Measurements from ENCODE around the gene CNOT8.
"Not testable (repeated sequence)": the region's sequence is repeated elsewhere in the genome, so short reads cannot be mapped to it uniquely, and the experiment has no call there.

CNOT8 gene

DNA sequence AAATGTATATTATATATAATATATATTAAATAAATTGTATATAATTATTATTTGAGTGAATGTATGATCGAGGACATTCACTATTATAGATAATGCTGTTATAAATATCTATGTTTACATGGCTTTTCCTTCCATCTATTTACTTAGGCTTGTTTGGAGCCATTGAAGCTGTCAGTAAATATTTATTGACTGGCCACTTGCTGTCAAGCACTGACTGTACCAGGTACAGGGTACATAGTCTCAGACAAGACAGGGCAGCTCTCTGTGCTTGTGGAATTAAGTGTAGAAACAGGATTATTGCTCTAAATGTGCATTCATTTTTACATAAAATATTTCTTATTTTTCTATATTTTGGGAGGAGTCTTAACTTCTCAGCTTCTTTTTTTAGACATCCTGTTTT, 24.4 kb upstream of the CNOT8 start:
- DNase-seq, result no peak

DNA sequence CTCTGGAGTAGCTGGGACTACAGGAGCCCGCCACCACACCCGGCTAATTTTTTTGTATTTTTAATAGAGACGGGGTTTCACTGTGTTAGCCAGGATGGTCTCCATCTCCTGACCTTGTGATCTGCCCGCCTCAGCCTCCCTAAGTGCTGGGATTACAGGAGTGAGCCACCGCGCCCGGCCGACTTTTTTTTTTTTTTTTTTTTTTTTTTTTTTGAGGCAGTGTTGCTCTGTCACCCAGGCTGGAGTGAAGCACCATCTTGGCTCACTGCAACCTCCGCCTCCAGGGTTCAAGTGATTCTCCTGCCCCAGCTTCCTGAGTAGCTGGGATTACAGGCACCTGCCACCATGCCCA, 22.8 kb upstream of the CNOT8 start:
- not testable (repeated sequence) for DNase-seq

DNA sequence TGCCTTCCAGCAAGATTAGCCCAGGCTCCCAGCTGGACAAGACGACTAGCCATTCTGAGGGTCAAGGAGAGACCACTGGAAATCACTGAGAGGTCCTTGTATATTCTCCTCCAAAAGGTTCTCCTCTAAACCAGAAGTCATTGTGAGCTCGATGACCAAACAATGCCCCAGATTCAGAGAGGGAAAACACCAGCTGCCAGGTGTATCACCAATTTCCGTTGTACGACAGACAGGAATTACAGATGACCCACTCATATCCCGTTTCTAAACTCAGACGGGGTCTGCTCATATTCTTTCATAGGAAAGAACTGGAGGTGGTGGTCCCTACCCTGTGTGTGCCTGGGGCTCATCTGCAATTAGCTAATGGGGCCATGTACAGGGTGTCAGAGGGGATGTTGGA, 22.2 kb upstream of the CNOT8 start:
- DNase-seq, result no peak

DNA sequence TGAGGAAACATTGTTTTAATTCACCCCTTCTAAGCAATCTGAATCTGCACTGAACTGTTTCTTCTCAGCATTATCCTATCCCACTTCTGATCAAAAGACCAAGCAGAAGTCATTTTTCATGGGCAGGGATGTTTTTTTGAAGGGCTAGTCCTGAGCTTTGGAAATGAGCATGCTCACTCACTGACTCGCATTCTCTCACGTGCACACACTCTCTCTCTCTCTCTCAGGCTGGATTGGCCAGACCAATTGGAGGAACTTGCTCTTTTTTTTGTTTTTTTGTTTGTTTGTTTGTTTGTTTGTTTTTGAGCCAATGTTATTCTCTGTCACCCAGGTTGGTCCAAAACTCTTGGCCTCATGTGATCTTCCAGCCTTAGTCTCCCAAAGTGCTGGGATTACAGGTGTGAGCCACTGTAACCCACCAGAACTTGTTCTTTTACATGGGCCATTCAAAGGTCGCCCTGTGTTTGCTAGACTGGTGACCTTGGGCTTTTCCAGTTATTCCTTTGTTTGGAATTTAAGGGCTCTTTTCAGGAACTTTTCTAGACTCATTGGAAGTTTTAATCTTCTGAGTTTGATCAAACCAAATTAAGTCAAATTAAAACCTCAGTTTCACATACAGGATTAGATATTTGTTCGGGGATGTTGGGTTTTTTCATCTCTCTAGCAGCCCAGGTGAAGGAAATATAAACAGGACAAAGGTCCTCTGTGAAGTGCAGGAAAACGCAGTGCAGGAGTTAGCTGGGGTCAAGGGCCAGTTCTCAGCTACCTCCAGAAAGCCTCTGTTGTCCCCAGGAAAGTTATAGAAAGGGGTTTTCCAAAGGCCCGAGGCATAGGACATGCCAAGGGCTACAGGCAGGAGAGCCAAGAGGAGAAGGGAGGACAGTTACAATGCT, 21.2 kb upstream of the CNOT8 start:
- DNase-seq, result no peak

DNA sequence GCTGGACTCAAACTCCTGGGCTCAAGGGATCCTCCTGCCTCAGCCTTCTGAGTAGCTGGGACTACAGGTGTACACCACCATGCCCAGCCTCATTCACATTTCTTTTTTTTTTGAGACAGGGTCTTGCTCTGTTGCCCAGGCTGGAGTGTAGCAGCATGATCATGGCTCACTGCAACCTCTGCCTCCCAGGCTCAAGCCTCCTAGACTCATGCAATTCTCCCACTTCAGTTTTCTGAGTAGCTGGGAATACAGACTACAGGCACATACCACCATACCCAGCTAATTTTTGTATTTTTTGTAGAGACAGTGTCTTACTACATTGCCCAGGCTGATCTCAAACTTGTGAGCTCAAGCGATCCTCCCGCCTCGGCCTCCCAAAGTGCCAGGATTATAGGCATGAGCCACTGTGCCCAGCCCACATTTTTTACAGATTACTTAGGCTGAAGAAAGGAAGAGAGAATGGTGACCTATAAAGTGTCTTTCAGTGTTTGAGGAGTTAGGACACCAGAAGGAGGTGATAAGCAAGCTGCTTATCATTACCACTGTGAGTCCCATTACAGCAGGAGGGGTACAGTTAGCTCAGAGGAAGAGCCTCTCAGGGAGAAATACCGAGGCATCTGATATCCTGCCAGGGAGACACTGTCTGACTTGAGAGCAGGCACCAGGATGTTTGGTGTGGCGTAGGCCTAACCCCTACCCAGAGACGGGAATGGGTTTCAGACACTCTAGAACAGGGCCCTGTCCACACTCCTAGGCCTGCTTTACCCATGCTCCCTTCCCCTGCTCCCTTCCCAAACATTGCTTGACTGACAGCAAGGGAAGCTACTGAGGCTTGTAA, 17.8 kb upstream of the CNOT8 start:
- no peak for DNase-seq

DNA sequence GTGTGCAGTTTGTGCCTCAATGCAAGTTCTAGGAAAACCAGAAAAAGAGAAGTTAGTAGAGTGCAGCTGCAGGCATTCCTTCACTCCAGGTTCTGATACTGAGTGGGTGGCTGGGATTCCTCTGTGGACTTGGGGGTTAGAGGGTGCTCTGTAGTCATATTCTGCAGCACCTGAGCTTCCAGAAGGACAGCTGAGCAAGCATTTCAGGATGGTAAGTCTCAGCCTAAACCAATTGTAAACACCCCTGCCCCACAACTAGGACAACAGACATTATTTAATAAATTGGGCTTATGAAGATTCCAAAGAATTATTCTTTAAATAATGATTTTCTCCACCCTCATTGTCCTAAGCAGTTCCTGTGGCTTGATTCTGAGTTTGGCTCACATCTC, 17.2 kb upstream of the CNOT8 start:
- DNase-seq, result no peak

DNA sequence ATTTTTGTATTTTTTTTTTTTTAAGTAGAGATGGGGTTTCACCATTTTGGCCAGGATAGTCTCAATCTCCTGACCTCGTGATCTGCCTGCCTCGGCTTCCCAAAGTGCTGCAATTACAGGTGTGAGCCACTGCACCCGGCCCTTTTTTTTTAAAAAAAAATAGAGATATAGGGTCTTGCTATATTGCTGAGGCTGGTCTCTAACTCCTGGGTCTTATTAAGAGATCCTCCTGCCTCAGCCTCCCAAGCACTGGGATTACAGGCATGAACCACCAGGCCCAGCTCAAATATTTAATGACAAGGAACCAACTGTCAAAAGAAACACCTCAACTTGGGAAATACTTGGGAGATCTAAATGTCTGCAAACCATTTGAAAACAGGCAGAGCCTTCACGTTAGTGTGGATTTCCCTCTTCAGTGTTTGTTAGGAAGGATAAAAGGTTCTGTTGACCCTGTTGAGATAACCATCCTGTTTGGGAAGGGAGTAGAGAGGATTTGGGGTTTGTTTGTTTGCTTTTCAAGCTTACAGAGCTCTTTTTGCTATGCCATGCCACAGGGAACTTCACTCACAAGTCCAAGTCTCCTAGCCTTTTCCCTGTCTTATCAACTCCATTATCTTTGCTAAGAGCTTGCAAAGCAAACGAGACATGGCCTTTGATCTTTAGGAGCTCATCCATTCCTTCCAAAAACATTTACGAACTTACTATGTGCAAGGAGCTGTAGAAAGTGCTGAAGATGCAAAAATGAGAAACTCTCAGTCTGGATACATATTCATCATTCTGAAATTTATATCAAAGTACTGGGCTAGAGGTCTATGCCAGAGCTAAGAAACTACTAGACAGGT, 15.5 kb upstream of the CNOT8 start:
- DNase-seq, result no peak

DNA sequence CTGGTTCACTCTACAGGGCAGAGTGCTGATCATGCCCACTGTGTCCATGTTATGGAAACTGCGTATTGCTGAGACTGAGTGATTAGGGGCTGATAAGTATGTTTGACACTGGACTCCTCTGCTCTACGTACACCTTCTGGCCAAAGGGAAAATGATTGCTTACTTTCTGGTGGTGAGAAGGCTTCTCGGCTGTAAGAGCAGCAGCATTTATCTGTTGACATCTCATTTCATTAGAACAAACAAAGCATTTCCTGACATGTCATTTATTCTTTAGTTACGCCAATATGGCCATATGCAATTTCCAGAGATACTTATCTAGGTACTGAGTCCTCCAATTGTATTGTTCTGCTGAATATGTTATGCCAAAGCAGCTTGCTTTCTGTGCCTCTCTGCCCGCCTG, 13.6 kb upstream of the CNOT8 start:
- no peak for DNase-seq

DNA sequence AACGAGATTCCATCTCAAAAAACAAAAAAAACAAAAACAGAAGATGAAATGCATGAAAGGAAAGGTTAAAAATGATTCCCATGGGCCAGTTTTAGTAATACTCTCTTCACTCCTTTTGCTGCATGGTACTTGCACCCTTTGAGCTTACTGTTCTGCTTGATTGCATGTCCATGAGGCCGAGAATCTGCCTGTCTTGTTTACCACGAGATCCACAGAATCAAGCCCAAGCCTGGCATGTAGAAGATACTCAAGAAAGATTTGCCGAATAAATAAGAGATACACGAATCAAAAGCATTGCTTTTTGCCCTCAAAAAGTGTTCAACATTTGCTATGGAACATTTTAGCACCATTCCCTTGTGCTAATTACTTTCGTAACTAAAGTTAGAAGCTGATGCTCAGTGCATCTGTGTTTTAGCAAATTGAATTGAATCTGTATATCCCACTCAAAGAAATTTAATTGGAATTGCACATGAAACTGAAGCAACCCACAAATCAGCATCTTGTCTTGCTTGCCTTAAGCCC, 9.1 kb upstream of the CNOT8 start:
- DNase-seq, result peak in 8 of 56 donors; percentile 2 to 34 (median 10)

DNA sequence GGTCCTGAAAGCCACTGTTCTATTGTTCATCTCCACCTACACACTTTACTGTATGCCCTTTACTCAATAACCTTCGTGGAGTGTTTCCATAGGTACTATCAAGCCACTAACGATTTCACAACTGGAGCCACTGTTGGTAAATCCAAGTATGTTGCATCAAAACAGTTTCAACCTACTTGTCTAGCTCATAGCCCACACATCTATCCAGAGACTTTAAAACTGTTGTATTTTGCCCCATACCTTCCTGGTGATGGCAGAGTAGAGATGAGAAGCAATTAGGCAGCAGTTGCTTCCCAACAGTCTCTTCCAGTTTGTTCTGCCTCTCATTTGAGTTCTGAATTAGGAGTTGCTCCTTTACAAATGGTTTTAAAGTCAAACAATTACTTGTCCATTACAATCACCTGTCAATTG, 8.6 kb upstream of the CNOT8 start:
- peak in 4 of 56 donors; percentile 6 to 44 (median 24) for DNase-seq

DNA sequence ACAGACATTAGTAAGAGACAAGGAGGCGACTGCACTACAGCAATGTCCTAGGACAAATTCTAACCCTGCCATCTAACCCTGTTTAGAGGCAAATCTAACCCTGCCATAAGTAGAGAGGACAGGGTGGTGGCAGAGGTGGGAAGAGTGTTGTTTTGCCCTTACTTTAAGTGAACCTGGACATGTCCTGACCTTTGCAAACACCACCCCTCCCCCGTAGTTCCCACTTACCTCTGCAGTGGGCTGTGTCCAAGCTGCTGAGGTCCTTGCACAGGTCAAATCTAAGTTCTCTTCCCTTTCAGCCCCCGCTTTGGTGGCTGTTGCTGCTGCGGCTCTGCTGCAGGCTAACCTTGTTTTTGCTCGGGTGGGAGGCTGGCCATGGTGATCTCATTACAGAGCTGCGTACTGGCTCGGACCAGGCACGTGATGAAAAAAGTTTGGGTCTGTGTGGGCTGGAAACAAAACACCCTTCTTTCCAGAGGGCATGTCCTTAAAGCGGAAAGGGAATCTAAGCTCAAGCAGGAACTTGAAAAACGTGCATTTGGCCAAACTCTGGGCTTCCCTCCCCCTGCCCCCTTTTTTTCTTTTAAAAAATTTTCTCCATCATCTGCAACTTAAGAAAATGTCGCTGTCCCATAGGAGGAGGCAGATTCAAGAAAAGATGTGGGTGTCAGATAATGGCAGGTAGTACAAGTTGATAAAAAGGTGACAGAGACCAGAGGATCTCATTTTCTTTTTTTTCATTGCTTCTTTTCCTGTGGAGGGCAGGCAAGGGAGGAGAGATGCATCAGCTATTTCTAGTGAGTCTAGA, 8.0 kb upstream of the CNOT8 start, which contains the start of gene FAXDC2:
Gene FAXDC2 (minus strand): TSS at position 349 of the 808 bp plus-strand sequence. CDS start 12,425 bp downstream, outside the sequence.
- DNase-seq, result peak in 55 of 56 donors; percentile 11 to 87 (median 69)

DNA sequence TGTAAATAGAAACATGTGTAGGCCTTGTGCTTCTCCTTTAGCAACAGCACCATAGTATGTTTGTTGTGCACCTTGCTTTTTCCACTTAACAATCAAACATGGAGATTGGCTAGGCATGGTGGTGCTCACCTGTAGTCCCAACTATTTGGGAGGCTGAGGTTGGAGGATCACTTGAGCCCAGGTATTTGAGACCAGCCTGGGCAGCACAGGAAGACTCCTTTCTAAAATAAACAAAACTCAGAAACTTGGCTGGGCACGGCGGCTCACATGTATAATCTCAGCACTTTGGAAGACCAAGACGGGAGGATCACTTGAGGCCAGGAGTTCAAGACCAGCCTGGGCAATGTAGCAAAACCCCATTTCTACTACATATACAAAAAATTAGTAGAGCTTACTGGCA, 7.1 kb upstream of the CNOT8 start:
- no peak for DNase-seq

DNA sequence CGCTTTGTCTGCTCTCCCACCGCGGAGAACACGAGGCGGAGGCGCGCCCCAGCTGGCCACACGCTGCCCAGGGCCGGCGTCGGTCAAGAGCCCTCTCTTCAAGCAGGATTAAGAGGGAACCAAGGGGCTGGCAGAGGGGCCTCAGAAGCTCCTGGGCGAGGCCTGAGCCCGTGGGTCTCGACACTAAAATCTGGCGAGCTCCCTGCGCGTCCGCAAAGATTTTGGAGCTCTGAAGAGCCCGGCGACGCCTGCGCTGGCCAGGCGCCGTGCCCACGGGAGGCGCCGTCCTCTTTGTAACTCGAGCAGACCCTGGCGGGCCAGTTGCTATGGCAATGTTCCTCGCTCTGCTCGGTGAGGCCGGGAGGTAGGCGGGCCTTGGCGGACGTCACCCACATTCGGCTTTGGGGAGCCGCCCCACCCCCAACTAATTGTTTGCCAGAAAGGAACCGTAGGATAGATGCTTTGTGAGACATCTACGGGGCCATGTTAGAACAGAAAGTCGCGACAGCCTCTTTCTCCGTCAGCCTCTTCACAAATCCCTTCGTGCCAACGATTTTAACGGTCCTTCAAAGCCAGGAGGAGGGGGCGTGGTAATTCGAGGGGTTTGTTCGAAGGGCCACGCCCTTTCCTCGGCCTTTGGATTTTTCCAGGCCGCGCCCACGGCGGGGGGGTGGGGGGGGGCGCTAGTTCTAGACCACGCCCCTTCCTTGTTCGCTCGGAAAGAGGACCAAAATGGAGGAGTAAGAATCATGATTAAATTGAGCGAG, 714 bp upstream of the CNOT8 start:
- DNase-seq, result peak; percentile 74 to 100 (median 93)

DNA sequence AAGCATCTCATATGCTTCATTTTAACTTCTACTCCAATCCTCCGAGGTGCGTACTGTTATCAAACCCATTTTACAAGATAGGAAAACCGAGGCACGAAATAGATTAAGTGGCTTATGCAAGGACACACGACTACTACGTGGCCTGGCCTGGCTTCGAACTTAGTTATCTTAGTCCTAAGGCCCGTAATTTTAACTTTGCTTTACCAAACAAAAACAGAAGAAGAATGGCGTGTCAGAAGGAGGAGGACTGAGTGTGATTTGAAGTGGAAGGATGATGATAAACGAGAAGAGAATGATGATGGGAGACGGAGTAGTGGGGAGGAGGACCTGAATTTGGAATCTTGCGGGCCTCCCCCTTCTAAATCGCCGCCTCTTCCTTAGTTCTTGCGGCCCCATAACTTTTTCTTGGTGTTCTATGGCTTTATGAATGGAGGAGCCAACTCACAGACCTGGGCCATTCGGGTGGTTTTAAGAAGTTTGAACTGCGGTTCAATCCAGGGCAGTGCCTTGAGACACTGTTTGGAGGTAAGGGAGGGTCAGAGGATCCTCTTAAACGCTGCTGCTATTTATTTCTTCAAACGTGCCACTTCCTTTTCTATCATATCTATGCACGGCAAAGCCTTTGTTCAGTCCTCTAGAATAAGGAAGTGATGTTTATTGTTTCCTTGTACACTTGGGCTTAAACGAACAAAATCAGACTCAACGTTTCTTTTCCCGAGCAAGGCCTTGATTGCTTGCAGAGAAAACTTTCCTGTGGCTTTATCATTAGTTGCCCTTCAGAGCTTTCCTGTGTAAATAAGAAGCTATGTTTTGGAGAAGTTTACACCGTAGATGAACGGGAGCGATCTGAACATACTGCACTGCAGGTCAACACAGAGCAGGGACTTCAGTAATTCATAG, 795 bp downstream of the CNOT8 start:
- no peak for DNase-seq

DNA sequence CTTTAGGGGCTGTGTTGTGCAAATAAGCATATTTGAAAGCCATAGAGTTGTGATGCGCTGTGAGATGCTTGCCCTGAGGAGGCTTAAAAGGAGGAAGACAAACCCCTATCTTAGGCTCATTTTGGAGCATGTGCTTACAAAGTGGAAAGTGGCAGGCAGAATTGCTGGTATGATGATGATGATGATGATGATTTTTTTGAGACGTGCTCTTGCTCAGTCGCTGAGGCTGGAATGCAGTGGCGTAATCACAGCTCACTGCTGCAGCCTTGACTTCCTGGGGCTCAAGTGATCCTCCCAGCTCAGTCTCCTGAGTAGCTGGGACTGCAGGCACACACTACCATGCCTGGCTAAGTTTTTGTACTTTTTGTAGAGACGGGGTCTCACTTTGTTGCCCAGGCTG, 1.7 kb downstream of the CNOT8 start:
- DNase-seq, result no peak

DNA sequence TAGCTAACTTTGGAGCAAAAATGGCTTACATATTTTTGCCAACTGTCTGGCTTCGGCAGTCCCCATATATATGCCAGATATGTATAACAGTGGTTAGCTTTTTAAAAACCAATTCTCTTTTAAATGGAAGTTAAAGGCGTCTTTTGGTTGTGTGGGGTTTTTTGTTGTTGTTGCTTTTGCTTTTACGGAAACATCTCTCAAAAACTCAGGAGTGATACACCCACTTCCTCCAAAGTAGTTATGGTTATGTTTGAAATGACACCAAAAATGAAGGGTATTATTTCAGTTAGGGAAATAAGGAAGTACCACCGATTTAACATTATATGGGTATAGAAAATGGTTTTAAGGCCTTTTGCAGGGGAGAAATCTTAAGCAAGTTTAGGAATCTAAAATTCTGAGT, 2.3 kb downstream of the CNOT8 start:
- DNase-seq, result no peak

DNA sequence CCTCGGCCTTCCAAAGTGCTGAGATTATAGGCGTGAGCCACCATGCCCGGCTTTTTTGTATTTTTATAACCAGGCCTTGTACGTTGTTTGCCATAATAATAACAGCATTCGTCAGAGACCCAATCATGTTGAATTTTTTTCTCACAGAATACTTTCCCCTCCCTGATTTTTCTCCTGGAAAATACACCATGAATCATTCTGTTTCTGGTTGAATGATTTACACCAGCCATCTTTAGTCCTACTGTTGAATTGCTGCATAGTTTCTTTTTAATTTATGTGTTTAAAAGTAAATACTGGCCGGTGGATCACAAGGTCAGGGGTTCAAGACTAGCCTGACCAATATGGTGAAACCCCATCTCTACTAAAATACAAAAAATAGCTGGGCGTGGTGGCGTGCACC, 3.5 kb downstream of the CNOT8 start:
- no peak for DNase-seq

DNA sequence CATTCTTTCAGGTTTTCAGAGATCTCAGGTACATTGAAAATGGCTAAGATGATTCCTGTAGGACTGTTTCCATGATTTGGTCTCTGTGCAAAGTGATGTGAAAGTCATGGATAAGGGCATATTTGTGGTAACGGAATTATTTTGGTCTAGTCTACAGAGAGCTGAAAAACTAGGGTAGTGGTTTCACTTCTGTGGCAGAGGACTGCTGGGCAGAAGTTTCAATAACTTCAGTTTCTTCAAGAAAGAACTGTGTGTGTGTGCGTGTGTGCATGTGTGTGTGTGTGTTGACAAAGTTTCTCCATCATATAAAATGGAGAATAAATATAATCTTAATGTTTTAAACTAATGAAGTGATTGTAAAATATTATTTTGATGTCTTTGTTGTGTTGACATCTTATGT, 4.3 kb downstream of the CNOT8 start:
- no peak for DNase-seq
